Measurements from ENCODE around the gene WWP2. TPM values are rescaled to one million over a fixed set of nuclear protein-coding genes. Genes with fewer than 3 reads are reported as not detected.
A peak's percentile ranks its signal among the peaks of the same experiment; 100 is the strongest.

WWP2 gene
- polyA plus RNA-seq, 3 donors, result 29.6 to 54.4 (median 46.0) TPM

DNA sequence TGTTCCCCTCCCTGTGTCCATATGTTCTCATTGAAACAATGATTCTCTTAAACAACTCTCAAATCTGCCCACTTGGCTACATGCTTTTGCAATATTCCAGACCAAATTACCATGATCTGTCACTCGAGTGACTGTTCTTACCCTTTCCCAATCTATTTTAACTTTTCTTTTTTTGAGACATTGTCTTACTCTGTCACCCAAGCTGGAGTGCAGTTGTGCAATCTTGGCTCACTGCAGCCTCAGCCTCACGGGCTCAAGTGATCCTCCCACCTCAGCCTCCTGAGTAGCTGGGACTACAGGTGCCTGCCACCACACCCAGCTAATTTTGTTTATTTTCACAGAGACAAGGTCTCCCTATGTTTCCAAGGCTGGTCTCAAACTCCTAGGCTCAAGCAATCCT is 130.2 kb downstream of the WWP2 start:
- Histone ChIP-seq H3K27ac (ENCODE audit: low read depth in 1 of 2, low read length in 2 of 2) (no peak overlapping the region), H3K36me3 (replicated peaks in 1 of 2; ENCODE audit: control insufficient read depth in 1 of 2, insufficient read depth in 2 of 2, low read length in 2 of 2) (peaks cover 67 to 98% of the 10 kb centered on the region in 2 donors), H3K27me3 (ENCODE audit: control insufficient read depth in 2 of 2, insufficient read depth in 2 of 2, low read length in 2 of 2) (no peaks in the 10 kb centered on the region), H3K4me2 (replicated peaks; ENCODE audit: extremely low read depth, low read length, poor library complexity, severe bottlenecking) (no peak overlapping the region), H2AFZ (ENCODE audit: insufficient read depth, low read depth, low read length, poor library complexity, severe bottlenecking) (no peak overlapping the region), H3K4me3 (replicated peaks in 1 of 3; ENCODE audit: low read depth in 2 of 3, low read length in 3 of 3) (no peak overlapping the region), H3K79me2 (ENCODE audit: insufficient read depth, low read length) (no peaks in the 10 kb centered on the region), H3K4me1 (ENCODE audit: control insufficient read depth in 1 of 2, insufficient read depth in 2 of 2, low read length in 2 of 2) (no peaks in the 10 kb centered on the region), H3K9me3 (replicated peaks in 1 of 2; ENCODE audit: control insufficient read depth in 1 of 2, insufficient read depth in 1 of 2, low read length in 2 of 2) (no peaks in the 10 kb centered on the region), H4K20me1 (ENCODE audit: insufficient read depth, low read length) (peaks cover 62% of the 10 kb centered on the region), H3K9ac (ENCODE audit: insufficient read depth, low read length, poor library complexity, severe bottlenecking) (no peak overlapping the region)
- Mint-ChIP-seq H3K9me3 (no peaks in the 10 kb centered on the region), H3K4me3 (no peak overlapping the region), H3K27ac (peak overlapping the region in 1 of 7 donors; percentile 11), H3K36me3 (peaks cover 77 to 91% of the 10 kb centered on the region in 2 donors), H3K27me3 (ENCODE audit: low read depth in 3 of 3) (no peaks in the 10 kb centered on the region), H3K4me1 (no peaks in the 10 kb centered on the region)
- intact Hi-C loops (cut with micrococcal nuclease), result no loop called here
- 84% methylated on average over 2 of the region's 2 CpGs for WGBS (ENCODE audit: insufficient coverage)
- TF ChIP-seq CTCF (IDR thresholded peaks at IDR 0.05), result no peak
- no peak for DNase-seq

GRCh38 chr16:69893106-69893505 is 131.0 kb downstream of the WWP2 start:
- TF ChIP-seq CTCF (IDR thresholded peaks at IDR 0.05), result no peak
- no CpG with 5 or more reads among the region's 2 CpGs for WGBS (ENCODE audit: insufficient coverage)

More at GRCh38 chr16:69893106-69893505, 131.0 kb downstream of the WWP2 start:
- intact Hi-C loops (cut with micrococcal nuclease), result no loop called here
- Histone ChIP-seq H4K20me1 (ENCODE audit: insufficient read depth, low read length) (peaks cover 64% of the 10 kb centered on the region), H3K9ac (ENCODE audit: insufficient read depth, low read length, poor library complexity, severe bottlenecking) (no peak overlapping the region), H3K79me2 (ENCODE audit: insufficient read depth, low read length) (no peaks in the 10 kb centered on the region), H2AFZ (ENCODE audit: insufficient read depth, low read depth, low read length, poor library complexity, severe bottlenecking) (no peak overlapping the region), H3K4me2 (replicated peaks; ENCODE audit: extremely low read depth, low read length, poor library complexity, severe bottlenecking) (no peak overlapping the region), H3K27me3 (ENCODE audit: control insufficient read depth in 2 of 2, insufficient read depth in 2 of 2, low read length in 2 of 2) (no peaks in the 10 kb centered on the region), H3K4me3 (replicated peaks in 1 of 3; ENCODE audit: low read depth in 2 of 3, low read length in 3 of 3) (no peak overlapping the region), H3K27ac (ENCODE audit: low read depth in 1 of 2, low read length in 2 of 2) (no peak overlapping the region), H3K4me1 (ENCODE audit: control insufficient read depth in 1 of 2, insufficient read depth in 2 of 2, low read length in 2 of 2) (no peaks in the 10 kb centered on the region), H3K9me3 (replicated peaks in 1 of 2; ENCODE audit: control insufficient read depth in 1 of 2, insufficient read depth in 1 of 2, low read length in 2 of 2) (no peaks in the 10 kb centered on the region), H3K36me3 (replicated peaks in 1 of 2; ENCODE audit: control insufficient read depth in 1 of 2, insufficient read depth in 2 of 2, low read length in 2 of 2) (peaks cover 63 to 95% of the 10 kb centered on the region in 2 donors)
- Mint-ChIP-seq H3K4me1 (no peaks in the 10 kb centered on the region), H3K27ac (peak overlapping the region in 1 of 7 donors; percentile 1), H3K36me3 (peaks cover 73 to 91% of the 10 kb centered on the region in 2 donors), H3K27me3 (ENCODE audit: low read depth in 3 of 3) (no peaks in the 10 kb centered on the region), H3K4me3 (no peak overlapping the region), H3K9me3 (no peaks in the 10 kb centered on the region)
- no peak for DNase-seq
